Right lobe of liver (tissue), 4 donors: ENCODE results near the gene BEND5.

Source experiments
- POLR2A ChIP-seq: fragments of 450-650 bp; IDR thresholded peaks from one replicate; pipeline ENCODE4 v1.6.1; 2017; ENCODE audit warnings: antibody characterized with exemption, mild to moderate bottlenecking
- TF ChIP-seq, protein P1 (sequence below), 4 donors: fragments of 200-600 bp in 3 of 4; fragments of 450-650 bp in 1 of 4; IDR thresholded peaks; one replicate each; pipeline versions ENCODE4 v1.5.1 to v1.8.0; 2016 to 2022; ENCODE audit warnings: antibody characterized with exemption in 4 of 4, mild to moderate bottlenecking in 2 of 4
- donor health status: DM: no; HTN: no; CAD: no.
- donor health status: DM: no; HTN: no; CAD: no.
- donor health status: DM: no; HTN: yes; CAD: no.

DNA sequence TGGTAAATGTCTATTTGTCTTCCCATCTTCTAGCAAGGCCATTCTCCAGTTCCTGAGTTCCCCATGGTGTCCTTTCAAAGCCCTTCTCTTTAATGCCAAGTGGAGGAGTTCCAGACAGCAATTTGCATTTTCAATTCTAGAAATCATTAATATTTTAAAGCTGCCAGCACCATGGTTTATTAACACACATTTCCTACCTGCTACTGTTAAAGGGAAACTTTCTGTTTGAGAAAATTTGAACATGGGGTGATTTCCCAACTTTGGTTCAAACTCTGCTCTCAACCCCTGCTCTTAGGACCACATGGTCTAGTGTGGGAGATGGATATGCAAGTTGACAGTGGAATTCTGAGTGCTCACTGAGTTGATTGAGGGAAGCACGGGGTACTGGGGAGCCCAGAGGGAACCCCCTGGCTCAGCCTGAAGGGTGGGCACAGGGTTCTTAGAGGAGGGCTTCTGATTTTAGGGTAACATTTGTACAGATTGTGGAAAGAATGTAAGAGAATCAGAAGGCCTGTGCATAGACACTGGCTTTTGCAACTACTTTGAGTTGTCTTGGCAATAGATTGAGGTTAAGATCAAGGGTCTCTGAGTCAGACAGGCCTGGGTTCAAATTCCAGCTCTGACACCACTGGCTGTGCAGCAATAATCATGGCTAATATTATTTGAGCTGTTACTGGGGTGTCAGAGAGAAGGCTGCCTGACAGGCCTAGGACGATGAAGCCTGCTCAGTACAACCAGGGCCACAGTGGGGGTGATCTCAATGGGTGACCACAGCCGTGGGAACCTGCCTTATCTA lies 97.8 kb downstream of the BEND5 start:
- TF ChIP-seq, protein P1, sequence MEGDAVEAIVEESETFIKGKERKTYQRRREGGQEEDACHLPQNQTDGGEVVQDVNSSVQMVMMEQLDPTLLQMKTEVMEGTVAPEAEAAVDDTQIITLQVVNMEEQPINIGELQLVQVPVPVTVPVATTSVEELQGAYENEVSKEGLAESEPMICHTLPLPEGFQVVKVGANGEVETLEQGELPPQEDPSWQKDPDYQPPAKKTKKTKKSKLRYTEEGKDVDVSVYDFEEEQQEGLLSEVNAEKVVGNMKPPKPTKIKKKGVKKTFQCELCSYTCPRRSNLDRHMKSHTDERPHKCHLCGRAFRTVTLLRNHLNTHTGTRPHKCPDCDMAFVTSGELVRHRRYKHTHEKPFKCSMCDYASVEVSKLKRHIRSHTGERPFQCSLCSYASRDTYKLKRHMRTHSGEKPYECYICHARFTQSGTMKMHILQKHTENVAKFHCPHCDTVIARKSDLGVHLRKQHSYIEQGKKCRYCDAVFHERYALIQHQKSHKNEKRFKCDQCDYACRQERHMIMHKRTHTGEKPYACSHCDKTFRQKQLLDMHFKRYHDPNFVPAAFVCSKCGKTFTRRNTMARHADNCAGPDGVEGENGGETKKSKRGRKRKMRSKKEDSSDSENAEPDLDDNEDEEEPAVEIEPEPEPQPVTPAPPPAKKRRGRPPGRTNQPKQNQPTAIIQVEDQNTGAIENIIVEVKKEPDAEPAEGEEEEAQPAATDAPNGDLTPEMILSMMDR (IDR thresholded peaks at IDR 0.05), result no peak
- TF ChIP-seq POLR2A, result no peak
